ENCODE measurements around the gene COG4. TPM values are rescaled to one million over a fixed set of nuclear protein-coding genes. Genes with fewer than 3 reads are reported as not detected.

COG4 gene
- total RNA-seq, 1 experiment from 2014 or later = 45.4 TPM

- H3K27me3 ChIP-seq (ENCODE audit: control insufficient read depth, insufficient read depth, low read length) = no peaks in the 10 kb centered on the region
- ATAC-seq (no peak), DNase-seq (ENCODE audit: low read depth, low spot score) (no peak)
- no peaks in the 10 kb centered on the region for H3K9me3 ChIP-seq (ENCODE audit: control insufficient read depth, insufficient read depth, low read depth, low read length)
- ChIA-PET POLR2A (interaction anchor here (0.7 kb wide), 1 partner anchor 1421 kb away, joined by 9 read pairs; no protein-coding TSS in a partner anchor), CTCF (no interaction called here)
- in situ Hi-C loops (cut with HindIII; ENCODE audit: low pct_unique_long_range_greater_than_20kb, low sequenced_read_pairs) (no loop called here), intact Hi-C loops (cut with micrococcal nuclease; ENCODE audit: unreplicated experiment) (no loop called here)
- BruUV-seq (replicated peaks) = no TSS peak
- TF ChIP-seq TCF7L2 (IDR thresholded peaks at IDR 0.05; ENCODE audit: low read depth, low read length) (no peak), REST (IDR thresholded peaks at IDR 0.05; ENCODE audit: insufficient read depth in 1 of 2, low read depth in 2 of 2, low read length in 1 of 2) (no peak), SIN3A (IDR thresholded peaks at IDR 0.05; ENCODE audit: borderline replicate concordance, insufficient read depth, low read depth, low read length) (no peak), POLR2AphosphoS5 (IDR thresholded peaks at IDR 0.05; ENCODE audit: low read depth, low read length) (no peak), CTCF (IDR thresholded peaks at IDR 0.05) (no peak)
- H3K4me3 ChIP-seq (ENCODE audit: low read depth in 2 of 2, low read length in 2 of 2) = no peak overlapping the region
- no peak overlapping the region for H3K27ac ChIP-seq (ENCODE audit: low read length)
- H3K4me1 ChIP-seq (ENCODE audit: control insufficient read depth, insufficient read depth, low read length) = no peaks in the 10 kb centered on the region
- H3K36me3 ChIP-seq (ENCODE audit: control insufficient read depth, insufficient read depth, low read length) = peaks cover 4% of the 10 kb centered on the region; the same call in 1 of the 2 replicates
Observed at GRCh38 chr16:70494777-70495176, 28.6 kb downstream of the COG4 start.

- Histone ChIP-seq H3K27me3 (ENCODE audit: control insufficient read depth, insufficient read depth, low read length) (no peaks in the 10 kb centered on the region), H3K27ac (ENCODE audit: low read length) (no peak overlapping the region), H3K4me3 (ENCODE audit: low read depth in 2 of 2, low read length in 2 of 2) (no peak overlapping the region), H3K4me1 (ENCODE audit: control insufficient read depth, insufficient read depth, low read length) (no peaks in the 10 kb centered on the region), H3K36me3 (ENCODE audit: control insufficient read depth, insufficient read depth, low read length) (peaks cover 4% of the 10 kb centered on the region; the same call in 1 of the 2 replicates), H3K9me3 (ENCODE audit: control insufficient read depth, insufficient read depth, low read depth, low read length) (no peaks in the 10 kb centered on the region)
- in situ Hi-C loops (cut with HindIII; ENCODE audit: low pct_unique_long_range_greater_than_20kb, low sequenced_read_pairs) (no loop called here), intact Hi-C loops (cut with micrococcal nuclease; ENCODE audit: unreplicated experiment) (no loop called here)
- TF ChIP-seq POLR2AphosphoS5 (IDR thresholded peaks at IDR 0.05; ENCODE audit: low read depth, low read length) (no peak), SIN3A (IDR thresholded peaks at IDR 0.05; ENCODE audit: borderline replicate concordance, insufficient read depth, low read depth, low read length) (no peak), REST (IDR thresholded peaks at IDR 0.05; ENCODE audit: insufficient read depth in 1 of 2, low read depth in 2 of 2, low read length in 1 of 2) (no peak), CTCF (IDR thresholded peaks at IDR 0.05) (no peak), TCF7L2 (IDR thresholded peaks at IDR 0.05; ENCODE audit: low read depth, low read length) (no peak)
- ATAC-seq (no peak), DNase-seq (ENCODE audit: low read depth, low spot score) (no peak)
- ChIA-PET CTCF (no interaction called here), POLR2A (interaction anchor here (0.7 kb wide), 1 partner anchor 1422 kb away, joined by 9 read pairs; no protein-coding TSS in a partner anchor)
- no TSS peak for BruUV-seq (replicated peaks)
Observed at GRCh38 chr16:70494202-70494770, 29.1 kb downstream of the COG4 start.
